GM20431 (cell line): Measurements from ENCODE around the gene DST.

Experiments used
- in situ Hi-C: fragments of 300-500 bp; cut with MseI, MboI; formaldehyde crosslinking; loops from one replicate; pipeline ENCODE4 v1.15.0; 2020; ENCODE audit warnings: low sequenced_read_pairs; ENCODE audit not compliant: unreplicated experiment

DST gene

DNA sequence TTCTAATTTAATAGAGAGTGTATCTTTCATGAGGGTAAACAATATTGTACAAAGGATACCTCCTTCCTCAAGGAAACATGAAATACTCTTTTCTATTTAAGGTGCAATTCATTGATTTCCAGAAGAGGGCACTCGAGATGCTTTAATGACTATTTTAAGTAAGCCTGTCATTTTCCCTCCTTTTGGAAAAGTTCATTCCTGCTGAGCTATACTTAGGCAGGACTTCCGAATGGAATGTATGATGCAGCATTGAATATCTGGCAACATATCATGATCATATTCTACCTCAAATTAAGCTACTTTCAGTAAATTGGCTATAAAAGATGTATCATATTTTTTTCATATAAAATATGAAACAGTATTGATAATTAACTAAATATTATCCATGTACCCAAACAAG lies 5.0 kb downstream of the DST start:
- in situ Hi-C loops, result loop anchor here (25.0 kb wide), 1 partner anchor 225 kb away; no protein-coding TSS in a partner anchor

DNA sequence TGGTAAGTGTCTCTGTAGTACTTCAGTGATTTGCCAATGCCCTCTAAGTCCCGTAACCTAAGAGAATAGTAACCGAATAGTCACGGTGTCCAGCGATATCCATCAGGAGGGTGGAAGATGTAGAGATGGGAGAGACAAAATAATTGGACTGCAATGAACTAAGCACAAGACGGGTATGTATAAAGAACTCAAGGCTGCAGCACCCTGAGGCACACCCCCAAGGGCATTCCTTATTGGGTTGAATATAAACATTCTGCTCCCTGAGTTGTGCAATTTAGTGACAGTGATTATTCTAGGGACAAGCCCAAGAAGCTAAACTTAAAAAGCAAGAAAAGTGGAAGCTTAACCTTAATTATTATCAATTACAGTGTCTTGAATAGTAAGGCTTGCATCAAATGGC lies 14.6 kb downstream of the DST start:
- in situ Hi-C loops, result loop anchor here (25.0 kb wide), 1 partner anchor 234 kb away; no protein-coding TSS in a partner anchor

DNA sequence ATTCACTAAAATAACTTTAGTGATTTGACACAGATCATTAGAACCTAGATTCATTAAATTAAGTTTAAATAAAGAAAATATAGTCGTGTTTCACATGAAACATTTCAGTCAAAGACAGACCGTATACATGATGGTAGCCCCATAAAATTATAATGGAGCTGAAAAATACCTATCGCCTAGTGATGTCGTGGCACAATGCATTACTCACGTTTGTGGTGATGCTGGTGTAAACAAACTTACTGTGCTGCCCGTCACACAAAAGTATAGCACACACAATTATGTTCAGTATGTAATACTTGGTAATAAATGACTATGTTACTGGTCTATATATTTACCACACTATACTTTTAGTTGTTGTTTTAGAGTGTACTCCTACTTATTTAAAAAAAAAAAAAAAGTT lies 17.3 kb downstream of the DST start:
- in situ Hi-C loops, result loop anchor here (25.0 kb wide), 1 partner anchor 237 kb away; no protein-coding TSS in a partner anchor

DNA sequence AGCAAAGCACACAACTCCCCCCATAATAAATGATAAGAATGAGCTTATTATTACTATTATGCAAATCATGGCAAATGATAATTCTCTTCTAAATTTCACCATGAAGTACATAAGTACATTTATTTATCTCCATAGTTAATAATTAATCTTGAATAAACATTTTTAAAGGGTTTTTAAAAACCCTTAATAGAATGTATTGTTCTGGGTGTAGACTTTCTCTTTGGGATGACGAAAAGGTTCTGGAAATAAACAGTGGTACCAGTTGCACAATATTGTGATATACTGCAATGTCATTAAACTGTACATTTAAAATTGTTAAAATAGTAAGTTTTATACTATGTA lies 18.0 kb downstream of the DST start:
- in situ Hi-C loops, result loop anchor here (25.0 kb wide), 1 partner anchor 238 kb away; no protein-coding TSS in a partner anchor

DNA sequence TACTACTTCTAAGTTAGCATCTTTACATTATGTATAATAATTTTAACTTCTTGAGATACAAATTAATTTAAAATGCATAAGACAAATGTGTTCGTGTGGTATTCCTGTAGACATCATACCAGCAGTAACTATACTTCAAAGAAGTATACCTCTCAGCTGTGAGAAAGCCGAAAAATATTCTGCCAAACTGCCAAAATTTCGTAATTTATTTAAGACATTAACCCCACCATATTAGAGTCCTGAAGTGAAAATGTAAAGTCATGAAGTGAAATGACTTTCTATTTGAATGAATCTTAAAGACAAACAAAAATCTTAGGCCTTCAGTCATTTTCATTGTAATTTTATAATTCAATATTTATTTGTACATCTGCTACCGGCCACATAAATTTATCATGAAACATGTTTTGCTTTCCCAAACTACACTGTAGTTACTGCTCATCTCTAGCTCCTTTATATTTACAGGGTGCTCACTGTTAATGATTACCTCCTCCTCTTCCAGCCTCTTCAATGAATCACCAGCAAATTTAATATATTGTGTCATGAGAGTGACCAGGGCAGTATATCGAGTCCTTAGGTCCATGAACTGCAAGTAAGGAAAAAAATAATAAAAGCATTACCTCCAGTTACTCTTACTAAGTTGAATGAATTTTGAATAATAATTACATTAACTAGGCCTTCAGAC lies 18.5 kb downstream of the DST start:
- in situ Hi-C loops, result no loop called here

DNA sequence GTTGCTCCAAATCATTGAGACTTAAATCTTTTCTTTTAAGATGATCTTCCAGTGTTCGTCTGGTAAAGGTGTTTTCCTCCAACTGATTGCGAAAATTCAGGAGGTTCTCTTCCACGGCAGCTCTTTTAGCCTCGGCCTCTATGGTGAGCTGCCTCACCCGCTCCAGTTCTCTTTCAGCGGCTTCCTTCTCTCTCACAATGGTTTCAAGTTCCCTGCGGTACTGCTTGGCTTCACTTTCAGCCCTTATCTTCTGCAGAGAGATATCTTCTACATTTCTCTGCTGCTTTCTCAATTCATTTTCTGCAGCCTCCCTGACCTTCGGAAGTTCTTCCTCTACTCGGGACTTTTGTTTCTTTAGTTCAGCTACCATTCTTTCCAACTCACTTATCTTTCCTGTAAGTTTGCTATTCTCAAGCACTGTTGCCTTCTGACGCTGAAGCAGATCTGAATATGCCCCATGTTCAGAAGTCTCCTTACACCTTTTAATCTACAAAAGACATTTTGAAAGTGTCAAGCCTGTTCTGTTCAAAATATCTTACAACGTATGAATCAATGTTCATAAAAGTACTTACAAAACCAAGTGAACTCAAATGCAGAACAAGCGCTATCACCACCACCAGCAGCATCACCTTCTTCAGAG lies 22.3 kb downstream of the DST start:
- in situ Hi-C loops, result no loop called here

DNA sequence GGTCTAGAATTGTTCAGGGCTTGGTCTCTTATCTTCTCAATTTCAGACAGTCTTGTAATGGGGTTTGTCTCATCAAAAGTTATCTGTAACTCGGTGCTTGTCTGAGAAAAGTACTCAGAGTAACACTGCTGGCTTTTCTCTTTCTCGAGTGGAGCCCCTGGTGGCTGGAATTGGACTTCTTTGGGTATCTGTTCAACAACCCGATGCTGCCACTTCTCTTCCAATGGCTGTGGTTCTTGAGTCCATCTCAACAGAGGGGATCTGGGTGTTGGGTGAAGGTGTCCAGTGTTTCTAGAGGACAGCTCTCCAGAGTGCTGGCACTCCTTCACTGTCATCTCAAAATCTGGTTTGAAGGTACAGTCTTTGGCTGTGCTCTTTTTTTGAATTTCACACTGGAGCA lies 24.6 kb downstream of the DST start:
- in situ Hi-C loops, result no loop called here

DNA sequence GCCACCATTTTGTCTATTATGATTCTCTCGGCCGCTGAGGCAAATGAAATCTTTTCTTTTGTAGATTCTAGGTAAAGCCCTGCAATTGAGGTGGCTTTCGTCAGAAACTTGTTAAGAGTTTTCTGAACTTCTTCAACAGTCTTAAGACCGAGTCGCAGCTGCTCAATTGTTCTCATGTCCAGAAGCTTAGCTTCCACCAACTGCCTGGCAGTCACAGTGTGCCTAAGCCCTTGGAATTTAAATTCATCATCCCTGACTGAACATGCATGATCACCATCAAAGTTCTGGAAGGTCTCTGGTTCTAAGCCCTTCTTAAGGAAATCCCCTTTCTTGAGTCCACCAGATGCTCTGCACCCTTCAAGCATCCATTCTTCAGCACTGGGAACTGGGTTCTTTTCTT lies 25.7 kb downstream of the DST start:
- in situ Hi-C loops, result no loop called here

DNA sequence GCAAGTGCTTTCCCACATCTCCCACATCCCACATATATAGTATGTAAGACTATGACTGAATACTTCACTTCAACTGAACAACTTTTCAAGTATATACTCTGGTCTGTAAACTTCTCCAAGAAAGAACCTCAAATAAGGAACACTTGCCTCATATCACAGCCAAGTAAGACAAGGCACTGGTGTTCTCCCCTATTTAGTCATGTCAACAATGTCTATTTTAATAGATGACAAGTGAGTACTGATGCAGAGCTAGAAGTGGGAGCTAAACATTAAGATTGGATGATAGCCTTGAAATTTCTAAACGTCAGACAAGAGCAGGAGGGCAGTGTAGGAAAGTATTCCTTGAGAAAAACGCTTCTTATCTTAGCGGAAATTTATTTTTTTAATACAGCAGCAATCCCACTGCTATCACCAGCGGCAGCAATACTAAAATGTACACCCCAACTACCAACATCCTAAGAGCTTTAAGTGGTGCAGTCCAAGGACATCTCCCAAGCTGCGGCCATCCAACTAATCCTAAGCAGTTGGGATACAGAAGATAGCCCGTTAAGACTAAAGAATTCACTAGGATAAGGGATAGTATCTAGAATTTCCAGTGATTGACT lies 29.3 kb downstream of the DST start:
- in situ Hi-C loops, result no loop called here

DNA sequence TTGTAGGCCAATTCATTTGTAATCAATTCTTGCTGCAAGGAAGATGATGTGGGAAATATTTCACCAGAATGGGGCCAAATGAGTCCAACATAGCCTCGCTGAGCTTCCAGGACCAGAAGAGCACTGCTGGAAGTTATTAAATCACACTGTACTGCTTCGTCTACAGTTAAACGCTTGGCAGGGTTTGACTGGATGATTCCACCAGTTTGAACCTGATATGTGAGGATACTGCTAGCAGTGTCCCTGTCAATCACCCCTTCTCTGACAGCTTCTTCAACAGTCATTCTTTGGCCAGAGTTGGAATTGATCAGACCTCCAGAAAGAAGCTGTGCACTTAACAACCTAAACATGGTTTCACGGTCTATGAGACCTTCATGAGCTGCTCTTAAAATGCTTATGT lies 34.4 kb downstream of the DST start:
- in situ Hi-C loops, result no loop called here

DNA sequence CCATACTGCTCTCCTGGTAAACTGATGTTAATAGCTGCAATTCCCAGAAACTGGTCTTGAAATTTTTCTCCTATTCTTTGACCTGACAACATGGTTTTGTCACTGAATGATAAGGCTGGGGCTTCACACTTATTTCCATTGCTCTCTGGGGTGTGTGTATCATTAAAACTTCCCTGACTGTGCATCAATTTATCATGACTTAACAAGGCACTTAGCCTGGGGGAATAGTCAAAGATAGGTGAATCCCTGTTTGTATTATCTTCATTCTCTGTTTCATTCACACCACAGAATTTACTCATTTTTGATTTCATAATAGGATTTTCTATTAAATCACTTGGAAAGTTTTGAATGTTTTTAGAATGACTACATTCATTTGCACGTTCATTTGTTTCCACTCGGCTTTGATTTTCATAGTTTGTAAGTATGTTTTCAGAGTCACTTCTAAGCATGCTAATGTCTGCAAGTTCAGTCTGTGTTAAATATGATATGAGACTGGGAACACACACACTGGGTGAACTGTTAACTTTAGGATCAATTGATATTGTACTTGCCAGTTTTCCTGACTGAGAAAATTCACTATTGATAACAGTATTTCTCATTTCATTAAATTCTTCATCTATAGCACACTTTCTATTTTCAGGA lies 35.5 kb downstream of the DST start:
- in situ Hi-C loops, result no loop called here

DNA sequence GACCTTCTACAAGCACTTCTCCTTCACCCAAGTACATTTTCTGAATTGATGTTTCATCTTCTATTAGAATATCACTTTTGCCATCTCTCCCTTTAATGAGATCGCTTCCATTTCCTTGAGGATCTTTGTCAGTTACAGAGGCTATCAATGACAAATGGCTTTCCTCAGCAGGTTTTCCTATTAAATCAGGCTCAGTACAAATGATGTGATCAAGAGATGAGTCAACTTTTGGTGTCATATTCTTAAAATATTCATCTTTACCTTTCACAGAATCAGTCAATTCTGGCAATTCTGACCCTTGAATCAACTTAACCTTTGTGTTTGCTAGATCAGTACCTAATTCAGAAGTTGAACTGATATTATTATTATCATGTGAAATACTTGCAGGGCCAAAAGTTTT lies 37.3 kb downstream of the DST start:
- in situ Hi-C loops, result no loop called here

DNA sequence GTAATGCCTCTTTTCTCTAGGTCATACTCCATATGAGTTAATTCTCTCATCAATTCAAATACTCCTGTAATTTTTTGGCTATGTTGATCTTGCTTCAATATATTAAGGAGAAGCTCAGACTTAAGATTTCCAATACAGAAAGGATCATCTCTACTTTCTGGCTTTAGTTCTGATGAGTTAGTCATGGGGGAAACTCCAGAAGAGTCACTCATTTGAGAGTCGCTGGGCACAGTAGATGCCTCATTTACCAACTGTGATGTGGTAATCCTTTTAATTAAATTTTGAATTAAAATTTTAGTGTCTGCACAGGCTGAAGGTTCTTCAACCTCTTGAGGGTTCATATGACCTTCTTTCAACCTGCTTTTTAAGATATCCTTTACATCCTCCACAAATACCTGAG lies 38.5 kb downstream of the DST start:
- in situ Hi-C loops, result no loop called here

DNA sequence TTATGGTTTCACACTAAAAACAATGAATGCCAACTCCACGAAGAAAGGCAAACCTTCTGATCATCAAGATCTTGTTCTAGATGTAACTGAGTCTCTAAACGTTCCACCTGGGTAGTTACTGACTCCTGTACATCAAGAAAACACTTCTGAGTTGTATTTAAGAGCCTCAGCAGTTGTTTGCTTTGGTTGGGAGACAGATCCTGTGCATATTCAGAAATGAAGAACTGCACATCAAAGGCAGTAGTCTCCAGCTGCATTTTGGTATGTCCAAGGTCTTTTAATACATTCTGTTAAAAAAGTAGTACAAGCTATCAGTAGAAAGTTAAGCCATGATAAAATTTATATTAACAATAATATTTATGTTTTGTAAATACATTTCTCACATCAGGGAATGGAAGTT lies 41.3 kb downstream of the DST start:
- in situ Hi-C loops, result no loop called here

DNA sequence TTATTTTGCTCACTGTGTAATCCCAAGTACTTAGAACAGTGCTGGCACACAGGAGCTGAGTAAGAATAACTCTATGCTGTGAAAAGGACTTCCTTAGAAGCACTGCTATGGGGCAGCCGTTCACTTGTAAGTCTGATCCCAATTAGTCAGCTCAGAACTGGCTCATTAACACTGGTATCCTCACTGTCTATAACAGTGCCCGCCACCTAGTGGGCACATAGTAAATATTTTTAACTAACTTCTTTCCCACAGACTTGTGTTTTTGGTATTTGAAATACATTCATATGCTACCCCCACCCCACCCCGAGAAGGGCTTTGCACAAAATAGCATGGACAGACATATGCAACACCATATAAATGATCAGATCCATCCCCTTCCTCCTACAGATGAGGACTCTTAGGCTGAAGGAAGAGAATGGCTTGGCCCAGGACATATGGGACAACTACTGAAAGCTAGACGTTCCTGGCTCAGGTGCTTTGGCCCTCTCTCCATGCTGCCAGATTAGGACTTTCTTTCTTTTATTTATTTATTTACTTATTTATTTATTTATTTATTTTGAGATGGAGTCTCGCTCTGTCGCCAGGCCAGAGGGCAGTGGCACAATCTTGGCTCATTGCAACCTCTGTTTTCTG lies 47.1 kb downstream of the DST start:
- in situ Hi-C loops, result loop anchor here (25.0 kb wide), 1 partner anchor 233 kb away; no protein-coding TSS in a partner anchor

DNA sequence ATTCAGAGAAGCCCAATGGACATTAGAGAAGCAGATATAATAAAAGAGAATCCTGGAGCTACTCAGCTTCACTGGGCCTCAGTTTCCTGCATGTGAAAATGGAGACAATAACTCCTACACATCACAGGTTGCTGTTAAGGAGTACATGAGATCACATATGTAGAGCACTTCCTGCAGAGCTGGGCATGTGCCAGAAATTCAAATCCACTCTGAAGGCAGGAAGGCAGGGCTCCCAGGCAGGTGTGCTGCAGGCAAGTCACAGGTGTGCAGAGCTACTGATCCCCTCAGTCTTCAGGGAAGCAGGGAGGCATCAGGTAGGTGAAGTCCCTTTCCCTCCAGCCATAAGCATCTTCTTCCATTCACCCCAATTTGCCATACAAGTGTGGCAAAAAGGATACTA lies 48.0 kb downstream of the DST start:
- in situ Hi-C loops, result loop anchor here (25.0 kb wide), 1 partner anchor 232 kb away; no protein-coding TSS in a partner anchor

DNA sequence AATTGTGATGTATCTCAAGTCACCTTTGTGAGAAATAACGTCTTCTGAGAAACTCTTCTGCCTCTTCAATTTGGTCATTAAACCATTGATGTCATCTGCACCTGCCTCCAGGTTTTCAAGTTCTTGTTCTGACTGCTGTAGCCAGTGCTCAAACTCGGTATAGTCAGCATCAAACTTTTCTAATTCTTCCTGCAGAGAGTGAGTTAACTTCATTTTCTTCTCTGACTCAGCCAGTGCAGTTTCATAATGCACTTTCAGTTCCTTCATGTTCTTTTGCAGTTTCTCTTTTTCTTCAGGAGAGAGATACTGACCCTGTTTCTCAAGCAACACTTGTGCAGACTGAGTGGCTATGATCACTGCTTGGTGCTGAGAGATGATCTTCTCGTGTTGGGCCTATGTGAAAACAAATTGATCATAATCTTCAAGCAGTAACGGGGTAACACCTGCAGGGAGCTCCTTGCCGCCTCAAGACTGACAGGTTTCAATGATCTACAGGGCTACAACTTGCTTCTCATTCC lies 48.8 kb downstream of the DST start:
- in situ Hi-C loops, result loop anchor here (25.0 kb wide), 1 partner anchor 232 kb away; no protein-coding TSS in a partner anchor

DNA sequence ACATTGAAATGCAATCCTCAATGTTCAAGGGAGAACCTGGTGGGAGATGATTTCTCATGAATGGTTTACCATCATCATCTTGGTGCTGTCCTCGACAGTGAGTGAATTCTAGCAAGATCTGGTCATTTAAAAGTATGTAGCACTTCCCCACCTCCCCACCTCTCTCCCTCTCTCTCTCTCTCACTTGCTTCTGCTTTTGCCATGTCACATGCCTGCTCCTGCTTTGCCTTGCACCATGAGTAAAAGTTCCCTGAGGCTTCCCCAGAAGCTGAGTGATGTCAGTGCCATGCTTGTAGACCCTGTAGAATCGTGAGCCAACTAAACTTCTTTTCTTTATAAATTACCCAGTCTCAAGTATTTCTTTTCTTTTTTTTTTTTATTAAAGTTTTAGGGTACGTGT lies 60.5 kb downstream of the DST start:
- in situ Hi-C loops, result loop anchor here (25.0 kb wide), 1 partner anchor 220 kb away; no protein-coding TSS in a partner anchor

DNA sequence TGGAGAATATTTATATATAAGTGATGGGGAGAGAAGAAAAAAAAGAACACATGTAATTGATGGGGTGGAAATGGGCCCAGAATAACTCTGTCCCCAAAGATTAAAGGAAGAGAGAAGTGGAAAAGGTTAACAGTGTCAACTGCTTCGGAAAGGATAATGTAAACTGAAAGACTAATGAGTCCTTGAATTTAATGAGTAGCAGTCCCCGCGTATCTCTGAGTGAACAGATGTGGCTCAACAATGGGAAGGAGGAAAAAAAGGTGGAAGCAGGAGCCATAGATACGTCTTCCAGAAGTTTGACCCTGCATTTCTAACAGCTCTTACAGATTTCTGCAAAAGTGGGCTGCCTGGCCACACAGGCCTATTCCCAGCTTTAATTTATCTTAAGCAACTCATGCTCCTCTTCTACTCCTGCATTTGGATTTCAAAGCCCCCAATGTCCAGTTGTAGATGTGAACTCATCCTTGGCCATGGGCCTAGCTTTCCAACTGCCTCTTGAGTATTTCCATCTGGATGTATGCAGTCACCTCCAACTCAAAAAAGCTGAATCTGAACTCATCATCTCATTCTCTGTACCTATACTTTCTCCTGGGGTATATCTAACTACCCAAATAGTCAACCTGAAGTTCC lies 61.3 kb downstream of the DST start:
- in situ Hi-C loops, result loop anchor here (25.0 kb wide), 1 partner anchor 219 kb away; no protein-coding TSS in a partner anchor
